ENCODE data around the gene ZNF511.

Gene ZNF511

GRCh38 chr10:133293810-133294119 is 14.9 kb upstream of the ZNF511 start:
- DNase-seq = no peak

GRCh38 chr10:133294189-133294588 is 14.5 kb upstream of the ZNF511 start:
- peak; percentile 50 for DNase-seq

- no peak for DNase-seq
These were observed 13.0 kb upstream of the ZNF511 start for GRCh38 chr10:133295426-133296320.

DNA sequence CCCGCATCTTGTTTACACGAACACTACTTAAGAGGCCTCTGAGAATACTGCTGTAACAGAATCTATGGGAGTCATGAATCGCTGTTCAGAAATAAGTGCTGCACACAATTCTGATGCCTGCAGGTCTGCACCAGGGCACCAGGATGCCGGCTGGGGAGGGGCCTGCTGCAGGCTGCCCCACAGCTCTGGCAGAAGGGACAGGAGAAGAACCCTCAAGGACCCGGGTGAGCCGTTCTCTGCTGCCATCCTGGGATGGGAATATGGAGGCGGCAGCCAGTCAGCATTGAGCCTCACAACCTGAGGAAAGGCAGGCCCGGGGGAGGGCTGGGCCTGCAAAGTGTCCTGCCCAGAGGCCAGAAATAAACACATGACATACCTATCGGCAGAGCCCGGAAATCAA is 11.2 kb upstream of the ZNF511 start:
- no peak for DNase-seq

- DNase-seq = no peak
These were observed 10.2 kb upstream of the ZNF511 start for GRCh38 chr10:133298466-133298865.

DNA sequence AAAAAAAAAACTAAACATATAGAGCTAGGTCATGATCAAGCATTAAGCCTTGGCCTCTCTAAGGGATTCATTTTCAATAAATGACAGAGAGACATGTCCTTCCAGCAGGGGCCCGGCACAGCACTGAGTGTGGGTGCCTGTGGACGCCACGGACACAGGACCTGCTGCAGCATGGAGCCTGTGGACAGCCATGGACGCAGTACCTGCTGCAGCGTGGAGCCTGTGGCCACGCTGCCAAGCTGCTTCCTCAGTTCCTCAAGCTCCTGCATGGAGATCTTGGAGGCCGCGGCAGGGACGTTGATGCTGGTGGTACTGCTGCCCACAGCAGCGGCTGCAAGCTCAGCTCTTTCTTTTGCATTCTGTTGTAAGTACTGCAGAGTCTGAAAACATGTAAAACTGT is 9.5 kb upstream of the ZNF511 start:
- DNase-seq = no peak

- no peak for DNase-seq
These were observed 9.0 kb upstream of the ZNF511 start for GRCh38 chr10:133299738-133300137.

GRCh38 chr10:133302230-133302629 is 6.5 kb upstream of the ZNF511 start:
- DNase-seq = no peak

- no peak for DNase-seq
These were observed 5.5 kb upstream of the ZNF511 start for GRCh38 chr10:133303206-133303605.

DNA sequence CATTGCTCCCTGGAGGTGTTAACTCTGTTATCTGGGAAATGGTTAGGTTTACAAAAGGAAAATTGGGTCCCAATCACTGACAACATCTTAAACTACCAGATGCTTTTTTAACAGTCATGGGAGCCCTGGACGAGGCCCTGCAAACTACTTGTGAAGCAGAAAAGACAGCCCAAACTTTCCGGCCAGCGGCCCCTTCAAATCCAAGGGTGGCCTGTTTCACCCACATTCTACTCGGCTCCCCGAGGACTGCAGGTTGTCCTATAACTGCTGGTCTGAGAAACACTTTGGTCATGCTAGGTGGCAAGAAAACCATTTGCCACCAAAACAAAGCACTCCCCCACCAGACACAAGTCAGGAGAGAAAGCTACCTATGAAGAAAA is 2.6 kb upstream of the ZNF511 start:
- DNase-seq = no peak

GRCh38 chr10:133306941-133307379 is 1.8 kb upstream of the ZNF511 start:
- DNase-seq = no peak

DNA sequence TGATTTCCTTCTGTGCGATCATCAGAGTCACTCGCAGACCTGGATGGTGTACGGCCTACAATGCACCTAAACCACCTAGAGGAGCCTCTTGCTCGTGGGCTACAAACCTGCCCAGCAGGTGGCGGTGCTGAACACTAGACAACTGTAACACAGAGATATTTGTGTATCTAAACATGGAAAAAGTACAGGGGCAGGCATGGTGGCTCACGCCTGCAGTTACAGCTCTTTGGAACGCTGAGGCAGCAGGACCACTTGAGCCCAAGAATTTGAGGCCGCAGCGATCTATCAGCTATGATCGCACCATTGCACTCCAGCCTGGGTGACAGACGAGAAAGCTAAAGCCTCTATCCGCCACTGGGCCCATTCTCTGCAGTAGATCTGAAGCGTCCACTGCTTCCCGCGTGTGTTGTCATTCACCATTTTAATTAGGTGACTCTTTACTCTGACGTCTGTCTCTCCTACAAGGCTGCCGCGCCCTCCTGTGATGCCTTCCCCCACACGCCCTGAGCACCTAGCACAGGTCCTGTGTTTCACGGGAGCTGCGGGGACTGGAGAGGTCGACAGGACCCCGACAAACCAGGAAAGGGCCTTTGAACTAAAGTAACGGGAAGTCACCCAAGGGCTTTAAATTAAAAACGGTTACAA is 816 bp upstream of the ZNF511 start:
- peak; percentile 85 for DNase-seq

DNA sequence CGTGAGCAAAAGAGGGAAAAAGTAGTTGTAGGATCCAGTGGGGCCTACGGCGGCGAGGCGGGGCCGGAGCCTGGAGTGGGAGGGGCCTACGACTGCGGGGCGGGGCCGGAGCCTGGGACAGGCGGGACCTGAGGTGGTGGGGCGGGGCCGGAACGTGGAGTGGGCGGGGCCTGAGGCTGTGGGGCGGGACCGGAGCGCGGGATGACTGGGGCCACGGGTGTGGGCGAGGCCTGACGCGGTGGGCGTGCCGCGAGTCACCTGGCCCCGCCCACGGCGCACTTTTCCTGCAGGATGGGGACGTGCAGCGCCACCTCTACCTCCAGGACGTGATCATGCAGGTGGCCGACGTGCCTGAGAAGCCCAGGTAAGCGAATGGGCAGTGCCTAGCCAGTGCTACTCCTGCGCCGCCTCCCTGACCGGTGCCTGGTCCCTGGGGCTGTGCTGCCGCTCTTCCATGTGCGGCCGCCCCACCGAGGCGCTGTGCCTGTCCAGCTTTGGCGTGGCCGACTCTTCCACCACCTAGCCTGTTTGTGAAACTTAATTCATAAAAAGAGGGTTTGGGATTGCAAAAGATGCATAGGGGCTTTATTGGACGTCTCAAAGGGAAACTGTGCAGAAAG is 496 bp downstream of the ZNF511 start:
- peak; percentile 85 for DNase-seq

DNA sequence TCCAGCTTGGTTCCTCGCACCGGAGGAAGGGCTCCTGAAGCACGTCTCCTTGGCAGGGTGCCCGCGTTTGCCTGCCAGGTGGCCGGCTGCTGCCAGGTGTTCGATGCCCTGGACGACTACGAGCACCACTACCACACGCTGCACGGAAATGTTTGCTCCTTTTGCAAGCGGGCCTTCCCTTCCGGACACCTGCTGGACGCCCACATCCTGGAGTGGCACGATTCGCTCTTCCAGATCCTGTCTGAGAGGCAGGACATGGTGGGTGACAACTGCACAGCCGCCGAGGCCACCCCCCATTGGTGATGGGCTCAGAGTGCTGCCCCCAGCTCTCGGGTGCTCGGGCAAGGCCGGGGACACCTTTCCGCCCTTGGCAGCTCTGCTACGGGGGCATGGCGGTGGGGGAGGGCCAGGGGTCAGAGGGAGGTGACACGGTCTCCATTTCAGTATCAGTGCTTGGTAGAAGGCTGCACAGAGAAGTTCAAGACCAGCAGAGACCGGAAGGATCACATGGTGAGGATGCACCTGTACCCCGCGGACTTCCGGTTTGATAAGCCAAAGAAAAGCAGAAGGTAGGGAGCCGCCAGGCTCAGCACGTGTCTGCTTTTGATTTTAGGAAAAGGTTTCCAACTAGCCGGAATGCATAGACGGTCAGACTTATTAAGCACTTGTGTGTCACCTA is 1.1 kb downstream of the ZNF511 start:
- DNase-seq = no peak

DNA sequence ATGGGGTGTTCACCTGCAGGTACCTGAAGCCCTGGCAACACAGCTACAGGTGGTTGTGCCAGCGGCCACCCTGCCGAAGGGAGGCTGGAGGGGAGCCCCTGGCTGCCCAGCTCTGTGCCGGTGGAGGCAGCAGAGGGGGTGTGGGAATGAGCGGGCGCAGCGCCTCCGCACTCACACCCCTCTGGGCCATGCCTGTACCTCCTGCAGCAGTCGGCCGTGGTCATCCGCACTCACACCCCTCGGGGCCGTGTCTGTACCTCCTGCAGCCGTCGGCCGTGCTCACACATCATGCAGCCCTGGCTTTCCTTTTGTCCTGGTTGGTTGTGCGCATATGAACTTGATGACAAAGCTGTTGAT is 1.7 kb downstream of the ZNF511 start:
- DNase-seq = no peak

DNA sequence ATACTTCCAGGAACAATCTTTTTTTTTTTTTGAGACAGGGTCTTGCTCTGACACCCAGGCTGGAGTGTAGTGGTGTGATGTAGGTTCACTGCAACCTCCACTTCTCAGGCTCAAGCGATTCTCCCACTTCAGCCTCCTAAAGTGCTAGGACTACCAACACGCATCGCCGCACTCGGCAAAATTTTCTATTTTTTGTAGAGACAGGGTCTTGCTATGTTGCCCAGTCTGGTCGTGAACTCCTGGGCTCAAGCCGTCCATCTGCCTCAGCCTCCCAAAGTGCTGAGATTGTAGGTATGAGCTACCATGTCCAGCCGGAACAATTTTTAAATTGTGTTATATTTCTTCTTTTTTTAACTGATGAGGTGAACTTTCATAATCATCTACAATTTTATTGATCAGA is 2.1 kb downstream of the ZNF511 start:
- no peak for DNase-seq

- DNase-seq = no peak
These were observed 2.9 kb downstream of the ZNF511 start for GRCh38 chr10:133311570-133311969.

- DNase-seq = no peak
These were observed 3.5 kb downstream of the ZNF511 start for GRCh38 chr10:133312016-133312768.

- DNase-seq = no peak
These were observed 4.0 kb downstream of the ZNF511 start for GRCh38 chr10:133312769-133313145.

DNA sequence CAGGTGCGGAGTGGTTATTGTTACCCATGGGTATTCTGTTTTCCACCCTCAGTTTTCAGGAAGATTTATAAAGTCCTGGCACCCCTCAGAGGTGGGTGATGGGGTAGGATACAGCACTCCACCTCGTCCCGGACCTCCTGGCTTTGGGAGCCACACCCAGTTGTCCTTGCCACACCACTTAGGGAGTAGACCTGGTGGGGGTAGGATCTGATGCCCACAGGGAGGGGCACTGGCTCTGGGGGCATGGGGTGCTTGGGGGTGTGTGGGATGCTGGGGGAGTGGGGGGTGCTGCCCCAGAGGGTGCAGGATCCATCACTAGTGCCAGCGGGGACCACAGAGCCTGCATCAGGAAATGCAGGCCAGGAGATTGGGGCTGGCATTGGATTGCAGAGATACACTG is 4.5 kb downstream of the ZNF511 start:
- no peak for DNase-seq

- DNase-seq = no peak
These were observed 6.2 kb downstream of the ZNF511 start for GRCh38 chr10:133314911-133315310.

GRCh38 chr10:133315847-133316246 is 7.1 kb downstream of the ZNF511 start:
- no peak for DNase-seq

DNA sequence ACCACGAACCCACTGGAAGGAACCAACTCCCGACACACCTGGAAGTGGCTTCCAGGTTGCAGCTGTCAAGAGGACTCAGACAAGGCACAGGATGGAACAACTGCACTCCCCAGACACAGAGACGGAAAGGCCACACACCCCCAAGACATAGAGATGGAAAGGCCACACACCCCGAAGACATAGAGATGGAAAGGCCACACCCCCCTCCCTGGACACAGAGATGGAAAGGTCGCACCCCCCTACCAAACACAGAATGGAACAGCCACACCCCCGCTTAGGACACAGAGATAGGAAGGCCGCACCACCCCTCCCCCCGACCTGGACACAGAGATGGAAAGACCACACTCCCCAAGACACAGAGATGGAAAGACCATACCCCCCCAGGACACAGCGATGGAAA is 7.6 kb downstream of the ZNF511 start:
- no peak for DNase-seq
